ENCODE measurements around the gene CLEC18B. TPM values are rescaled to one million over a fixed set of nuclear protein-coding genes. Genes with fewer than 3 reads are reported as not detected.

CLEC18B gene
- total and polyA plus RNA-seq, 2 of the 4 experiments (the other 2 are of a cell fraction) = 0.17 TPM; not detected in 1

- Histone ChIP-seq H3K9me1 (ENCODE audit: insufficient read depth, low read length) (no peaks in the 10 kb centered on the region; the same call in 1 of the 2 replicates), H3K27me3 (ENCODE audit: control insufficient read depth, insufficient read depth, low read length) (no peaks in the 10 kb centered on the region), H3K4me3 (ENCODE audit: insufficient read depth, low read depth, low read length) (no peak overlapping the region), H3K9ac (ENCODE audit: low read depth, low read length) (no peak overlapping the region), H3K36me3 (ENCODE audit: control insufficient read depth, insufficient read depth, low read length) (peaks cover 57% of the 10 kb centered on the region), H3K27ac (ENCODE audit: insufficient read depth, low read length) (no peak overlapping the region), H3K79me1 (ENCODE audit: low read depth in 1 of 2, low read length in 2 of 2) (peaks cover 0 to 9% of the 10 kb centered on the region in 2 experiments; a peak in 3 of 4 replicates), H3K14ac (replicated peaks; ENCODE audit: low read depth, low read length) (no peak overlapping the region), H3K4me2 (ENCODE audit: low read depth, low read length) (no peak overlapping the region), H2BK5ac (ENCODE audit: low read depth, low read length, poor library complexity, severe bottlenecking) (no peak overlapping the region), H3K9me3 (ENCODE audit: control insufficient read depth, insufficient read depth, low read length) (no peaks in the 10 kb centered on the region), H4K5ac (ENCODE audit: low read depth, low read length) (no peak overlapping the region), H2BK15ac (ENCODE audit: low read depth, low read length) (no peak overlapping the region), H3K18ac (ENCODE audit: low read depth, low read length) (no peak overlapping the region), H4K91ac (ENCODE audit: insufficient read depth, low read depth, low read length) (no peak overlapping the region), H2AK9ac (replicated peaks; ENCODE audit: low read depth, low read length, poor library complexity) (no peak overlapping the region), H3K23ac (ENCODE audit: low read depth, low read length) (no peak overlapping the region; the same call in 1 of the 2 replicates), H2AFZ (replicated peaks; ENCODE audit: low read length, poor library complexity) (no peak overlapping the region), H4K20me1 (ENCODE audit: insufficient read depth, low read length) (no peaks in the 10 kb centered on the region), H2BK120ac (ENCODE audit: low read depth, low read length) (no peak overlapping the region), H3K4ac (ENCODE audit: low read depth, low read length) (no peak overlapping the region), H2BK20ac (ENCODE audit: low read depth, low read length) (no peak overlapping the region), H2AK5ac (ENCODE audit: low read depth, low read length) (no peak overlapping the region), H3K4me1 (ENCODE audit: control insufficient read depth, insufficient read depth, low read length) (no peaks in the 10 kb centered on the region), H4K8ac (ENCODE audit: low read depth in 2 of 2, low read length in 2 of 2) (no peak overlapping the region), H3K56ac (ENCODE audit: extremely low read depth, insufficient read depth, low read length) (no peak overlapping the region)
- intact Hi-C loops (cut with micrococcal nuclease) (no loop called here), in situ Hi-C loops (cut with MboI; ENCODE audit: low sequenced_read_pairs) (no loop called here), dilution Hi-C loops (cut with HindIII; ENCODE audit: low sequenced_read_pairs, unreplicated experiment) (no loop called here)
- WGBS, 2 experiments (ENCODE audit: extremely low coverage in 2 of 2, insufficient read length in 1 of 2) = no CpG with 5 or more reads among the region's 2 CpGs
- ATAC-seq (ENCODE audit: low read depth) = peak; percentile 32; the same call in 1 of the 2 replicates
- BruUV-seq (replicated peaks) = no TSS peak
- CTCF ChIA-PET = no interaction called here
- no peak for DNase-seq
- POLR2A ChIA-PET (ENCODE audit: unreplicated experiment) = no interaction called here
- TF ChIP-seq NFE2L2 (IDR thresholded peaks at IDR 0.05; ENCODE audit: low read depth, low read length) (no peak), MAZ (IDR thresholded peaks at IDR 0.05; ENCODE audit: borderline replicate concordance, low read depth, low read length) (no peak), FOS (IDR thresholded peaks at IDR 0.05; ENCODE audit: low read depth, low read length) (no peak), RFX5 (IDR thresholded peaks at IDR 0.05; ENCODE audit: low read depth, low read length) (no peak), BHLHE40 (IDR thresholded peaks at IDR 0.05; ENCODE audit: low read depth, low read length) (no peak), POLR2A (IDR thresholded peaks at IDR 0.05; ENCODE audit: low read depth, low read length) (no peak), CEBPB (IDR thresholded peaks at IDR 0.05; ENCODE audit: low read depth, low read length) (no peak), RAD21 (IDR thresholded peaks at IDR 0.05; ENCODE audit: low read length) (no peak)
Observed at GRCh38 chr16:74463888-74464287, 42.6 kb upstream of the CLEC18B start.

Measured in IMR-90 (cell line).